GF-D8 (cell line): ENCODE data around the gene COL9A1.
A peak's percentile ranks its signal among the peaks of the same experiment; 100 is the strongest.
"Not testable (repeated sequence)": the region's sequence is repeated elsewhere in the genome, so short reads cannot be mapped to it uniquely, and the experiment has no call there.

Experiments
- DNase-seq: peaks from one replicate; lab custom pipeline; 2025; lab: John Stamatoyannopoulos, UW

COL9A1 gene

GRCh38 chr6:70303034-70303525, at the start of gene COL9A1:
TSS of gene COL9A1 (minus strand) at chr6:70303084. CDS start at chr6:70302924, 160 bp downstream.
- no peak for DNase-seq

GRCh38 chr6:70351461-70351860, 48.6 kb upstream of the COL9A1 start:
- DNase-seq = no peak

- DNase-seq = no peak
Measured at GRCh38 chr6:70345619-70346018, 42.7 kb upstream of the COL9A1 start.

GRCh38 chr6:70343313-70343712, 40.4 kb upstream of the COL9A1 start:
- DNase-seq = no peak

- not testable (repeated sequence) for DNase-seq
Measured at GRCh38 chr6:70339810-70340209, 36.9 kb upstream of the COL9A1 start.

GRCh38 chr6:70338775-70339174, 35.9 kb upstream of the COL9A1 start:
- no peak for DNase-seq

- no peak for DNase-seq
Measured at GRCh38 chr6:70337743-70338105, 34.8 kb upstream of the COL9A1 start.

- no peak for DNase-seq
Measured at GRCh38 chr6:70336996-70337742, 34.3 kb upstream of the COL9A1 start.

GRCh38 chr6:70327036-70327435, 24.2 kb upstream of the COL9A1 start:
- DNase-seq = no peak

GRCh38 chr6:70325009-70325408, 22.1 kb upstream of the COL9A1 start:
- DNase-seq = no peak

- not testable (repeated sequence) for DNase-seq
Measured at GRCh38 chr6:70317799-70318198, 14.9 kb upstream of the COL9A1 start.

- no peak for DNase-seq
Measured at GRCh38 chr6:70315079-70315751, 12.3 kb upstream of the COL9A1 start.

GRCh38 chr6:70314296-70314695, 11.4 kb upstream of the COL9A1 start:
- no peak for DNase-seq

- peak; percentile 73 for DNase-seq
Measured at GRCh38 chr6:70312165-70312745, 9.4 kb upstream of the COL9A1 start.

- no peak for DNase-seq
Measured at GRCh38 chr6:70310063-70310694, 7.3 kb upstream of the COL9A1 start.

GRCh38 chr6:70309243-70309642, 6.4 kb upstream of the COL9A1 start:
- DNase-seq = no peak

- not testable (repeated sequence) for DNase-seq
Measured at GRCh38 chr6:70308142-70308541, 5.3 kb upstream of the COL9A1 start.

GRCh38 chr6:70307008-70307407, 4.1 kb upstream of the COL9A1 start:
- DNase-seq = no peak

GRCh38 chr6:70304616-70305015, 1.7 kb upstream of the COL9A1 start:
- DNase-seq = no peak

GRCh38 chr6:70299456-70299855, 3.4 kb downstream of the COL9A1 start:
- DNase-seq = no peak

GRCh38 chr6:70298068-70298467, 4.8 kb downstream of the COL9A1 start:
- no peak for DNase-seq

- no peak for DNase-seq
Measured at GRCh38 chr6:70292193-70292592, 10.7 kb downstream of the COL9A1 start.

- no peak for DNase-seq
Measured at GRCh38 chr6:70289299-70289698, 13.6 kb downstream of the COL9A1 start.
